Adipocyte (in vitro differentiated cells): ENCODE data around the gene NSD2.

Experiments
- DNase-seq: peaks from one replicate; pipeline ENCODE4 v3.0.0-alpha.2; 2015; ENCODE audit warnings: low read depth
- H3K27me3 ChIP-seq: replicated peaks from 2 replicates; pipeline ENCODE4 v1.7.0; 2013; ENCODE audit warnings: mild to moderate bottlenecking, low read length, moderate library complexity; ENCODE audit not compliant: control insufficient read depth, insufficient read depth
- H3K36me3 ChIP-seq: 2 replicates; pipeline ENCODE4 v1.7.0; 2013; ENCODE audit warnings: low read length, mild to moderate bottlenecking, moderate library complexity; ENCODE audit not compliant: control insufficient read depth, insufficient read depth, severe bottlenecking
- H3K4me1 ChIP-seq: 2 replicates; pipeline ENCODE4 v1.7.0; 2013; ENCODE audit warnings: mild to moderate bottlenecking, low read length, moderate library complexity; ENCODE audit not compliant: control insufficient read depth, insufficient read depth
- H3K4me3 ChIP-seq: 2 replicates; pipeline ENCODE4 v1.7.0; 2013; ENCODE audit warnings: mild to moderate bottlenecking, low read length, moderate library complexity
- H3K9ac ChIP-seq: 2 replicates; pipeline ENCODE4 v1.7.0; 2013; ENCODE audit warnings: mild to moderate bottlenecking, low read length, moderate library complexity
- H3K9me3 ChIP-seq: 2 replicates; pipeline ENCODE4 v1.7.0; 2013; ENCODE audit warnings: mild to moderate bottlenecking, low read length, moderate library complexity; ENCODE audit not compliant: control insufficient read depth

NSD2 gene

DNA sequence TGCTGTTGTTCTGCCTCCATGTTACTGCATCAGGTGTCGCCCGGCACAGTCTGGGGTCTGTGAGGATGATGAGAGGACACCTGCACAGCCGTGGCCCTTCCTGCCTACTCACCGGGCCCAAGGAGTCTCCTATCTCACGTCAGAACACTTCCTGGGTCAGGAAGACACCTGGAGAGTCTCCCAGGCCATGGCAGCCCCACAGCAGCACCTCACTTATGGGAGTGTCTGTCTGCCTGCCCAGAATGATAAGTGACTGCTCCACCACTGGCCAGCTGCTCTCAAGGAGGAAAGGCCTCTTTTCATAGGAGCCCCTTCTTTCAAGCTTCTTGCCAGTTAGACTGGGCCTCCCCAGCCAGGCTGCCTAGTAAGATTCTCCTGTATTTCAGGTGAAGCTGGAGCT is 81.5 kb downstream of the NSD2 start:
- DNase-seq = no peak
- Histone ChIP-seq H3K9me3 (no peaks in the 10 kb centered on the region), H3K27me3 (no peaks in the 10 kb centered on the region), H3K4me1 (no peaks in the 10 kb centered on the region), H3K4me3 (no peak overlapping the region), H3K9ac (no peak overlapping the region), H3K36me3 (peaks cover 20% of the 10 kb centered on the region)

GRCh38 chr4:1953335-1953734 is 82.1 kb downstream of the NSD2 start:
- Histone ChIP-seq H3K27me3 (no peaks in the 10 kb centered on the region), H3K4me1 (no peaks in the 10 kb centered on the region), H3K4me3 (no peak overlapping the region), H3K9ac (no peak overlapping the region), H3K36me3 (peaks cover 20% of the 10 kb centered on the region), H3K9me3 (no peaks in the 10 kb centered on the region)
- no peak for DNase-seq

GRCh38 chr4:1956631-1957030 is 85.4 kb downstream of the NSD2 start:
- Histone ChIP-seq H3K27me3 (no peaks in the 10 kb centered on the region), H3K36me3 (peaks cover 25% of the 10 kb centered on the region), H3K4me1 (peaks cover 7% of the 10 kb centered on the region), H3K9ac (no peak overlapping the region), H3K4me3 (no peak overlapping the region), H3K9me3 (no peaks in the 10 kb centered on the region)
- no peak for DNase-seq

- Histone ChIP-seq H3K4me3 (no peak overlapping the region), H3K36me3 (peaks cover 31% of the 10 kb centered on the region), H3K9ac (no peak overlapping the region), H3K4me1 (peaks cover 7% of the 10 kb centered on the region), H3K27me3 (no peaks in the 10 kb centered on the region), H3K9me3 (no peaks in the 10 kb centered on the region)
- DNase-seq = no peak
Observed at GRCh38 chr4:1958276-1959103, 87.3 kb downstream of the NSD2 start.

- Histone ChIP-seq H3K9ac (no peak overlapping the region), H3K4me1 (peaks cover 7% of the 10 kb centered on the region), H3K36me3 (peaks cover 31% of the 10 kb centered on the region), H3K4me3 (no peak overlapping the region), H3K27me3 (no peaks in the 10 kb centered on the region), H3K9me3 (no peaks in the 10 kb centered on the region)
- no peak for DNase-seq
Observed at GRCh38 chr4:1959104-1959384, 87.9 kb downstream of the NSD2 start.

GRCh38 chr4:1960170-1960825 is 89.1 kb downstream of the NSD2 start:
- H3K9ac ChIP-seq = no peak overlapping the region
- peaks cover 7% of the 10 kb centered on the region for H3K4me1 ChIP-seq
- H3K27me3 ChIP-seq = no peaks in the 10 kb centered on the region
- no peak overlapping the region for H3K4me3 ChIP-seq
- DNase-seq = peak; percentile 13
- H3K9me3 ChIP-seq = no peaks in the 10 kb centered on the region
- H3K36me3 ChIP-seq = peaks cover 26% of the 10 kb centered on the region

DNA sequence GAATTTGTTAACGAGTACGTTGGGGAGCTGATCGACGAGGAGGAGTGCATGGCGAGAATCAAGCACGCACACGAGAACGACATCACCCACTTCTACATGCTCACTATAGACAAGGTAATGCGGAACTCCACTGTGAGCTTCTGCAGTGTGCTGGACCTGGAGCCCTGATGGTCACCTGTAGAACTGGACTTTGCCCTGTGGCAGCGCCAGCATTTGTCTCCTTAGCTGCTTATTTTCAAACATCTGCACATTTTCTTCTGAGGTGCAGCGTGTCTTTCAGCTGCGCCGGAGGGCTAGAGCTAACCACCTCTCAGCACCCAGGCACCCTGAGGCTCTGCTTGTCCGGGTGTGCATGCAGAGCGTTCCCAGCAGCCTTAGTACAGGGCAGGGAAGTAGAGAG is 89.8 kb downstream of the NSD2 start:
- H3K9me3 ChIP-seq = no peaks in the 10 kb centered on the region
- H3K4me1 ChIP-seq = peaks cover 7% of the 10 kb centered on the region
- H3K36me3 ChIP-seq = peaks cover 21% of the 10 kb centered on the region
- H3K9ac ChIP-seq = no peak overlapping the region
- DNase-seq = no peak
- H3K4me3 ChIP-seq = no peak overlapping the region
- no peaks in the 10 kb centered on the region for H3K27me3 ChIP-seq

- Histone ChIP-seq H3K9ac (no peak overlapping the region), H3K9me3 (no peaks in the 10 kb centered on the region), H3K27me3 (no peaks in the 10 kb centered on the region), H3K4me3 (no peak overlapping the region), H3K36me3 (peaks cover 21% of the 10 kb centered on the region), H3K4me1 (peaks cover 7% of the 10 kb centered on the region)
- DNase-seq = no peak
Observed at GRCh38 chr4:1961563-1961962, 90.4 kb downstream of the NSD2 start.

DNA sequence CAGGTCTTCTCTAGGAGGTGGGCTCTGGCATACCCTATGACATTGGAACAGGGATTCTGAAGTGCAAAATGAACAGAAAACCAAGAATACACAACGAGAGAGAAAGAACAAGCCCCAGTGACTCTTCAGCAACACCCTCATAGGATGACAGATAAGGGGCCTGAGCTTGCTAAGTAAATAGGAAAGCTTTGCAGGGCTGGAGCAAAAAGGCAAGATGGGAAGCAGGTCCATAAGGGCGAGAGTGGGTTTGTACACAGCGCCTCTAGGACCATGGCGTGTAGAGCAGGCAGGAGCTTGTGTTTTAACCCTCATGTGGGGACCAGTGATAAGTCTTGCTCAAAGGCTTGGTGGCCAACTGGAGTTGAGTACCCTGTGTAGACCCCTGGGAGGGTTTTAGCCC is 91.8 kb downstream of the NSD2 start:
- Histone ChIP-seq H3K27me3 (no peaks in the 10 kb centered on the region), H3K9ac (no peak overlapping the region), H3K9me3 (no peaks in the 10 kb centered on the region), H3K36me3 (peaks cover 21% of the 10 kb centered on the region), H3K4me1 (peaks cover 7% of the 10 kb centered on the region), H3K4me3 (no peak overlapping the region)
- no peak for DNase-seq

DNA sequence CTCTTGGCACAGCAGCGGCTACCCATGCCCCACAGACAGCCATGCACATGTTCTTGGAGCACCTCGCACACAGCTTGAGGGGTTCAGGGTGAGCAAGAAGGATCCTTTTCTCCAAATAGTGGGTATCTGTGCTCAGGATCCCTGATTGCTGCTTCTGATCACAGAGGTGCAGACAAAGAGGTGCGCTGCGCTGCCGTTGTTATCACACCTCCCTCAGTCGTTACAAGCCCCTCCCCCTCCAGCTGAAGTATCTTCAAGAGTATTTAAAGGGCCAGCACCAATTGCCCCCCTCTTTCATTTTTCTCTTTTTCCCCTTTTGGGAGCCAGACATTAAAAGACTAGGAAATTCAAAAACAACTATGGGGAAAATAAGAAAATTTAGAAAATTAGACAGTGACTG is 93.2 kb downstream of the NSD2 start:
- no peaks in the 10 kb centered on the region for H3K9me3 ChIP-seq
- no peak overlapping the region for H3K4me3 ChIP-seq
- H3K9ac ChIP-seq = no peak overlapping the region
- no peak for DNase-seq
- H3K36me3 ChIP-seq = peaks cover 21% of the 10 kb centered on the region
- no peaks in the 10 kb centered on the region for H3K27me3 ChIP-seq
- peaks cover 7% of the 10 kb centered on the region for H3K4me1 ChIP-seq

- DNase-seq = no peak
- Histone ChIP-seq H3K36me3 (peaks cover 21% of the 10 kb centered on the region), H3K4me1 (peaks cover 7% of the 10 kb centered on the region), H3K9me3 (no peaks in the 10 kb centered on the region), H3K9ac (no peak overlapping the region), H3K27me3 (no peaks in the 10 kb centered on the region), H3K4me3 (no peak overlapping the region)
Observed at GRCh38 chr4:1964971-1965370, 93.8 kb downstream of the NSD2 start.
